Heart left ventricle (tissue), 16 donors: Measurements from ENCODE around the gene SEC62. TPM values are rescaled to one million over a fixed set of nuclear protein-coding genes. Genes with fewer than 3 reads are reported as not detected.

ENCODE experiments used
- ATAC-seq, 4 donors: fragments of 200-7000 bp; cut with Tn5 transposase; one replicate each; pipeline ENCODE4 v1.9.1; 2020 to 2022; ENCODE audit warnings: moderate library complexity in 4 of 4, mild to moderate bottlenecking in 3 of 4, moderate number of reproducible peaks in 1 of 4
- DNase-seq, 5 donors: peaks; one replicate each; pipeline ENCODE4 v3.0.0-alpha.2; 2020
- H3K27ac ChIP-seq, 12 donors: fragments of 200-600 bp; sonication (generic) in 4 of 12; one replicate each; pipeline versions ENCODE4 v1.5.0 to v1.8.0; 2016 to 2022; ENCODE audit warnings: mild to moderate bottlenecking in 2 of 12
- H3K27me3 ChIP-seq, 9 donors: fragments of 200-600 bp; sonication (generic) in 2 of 9; one replicate each; pipeline versions ENCODE4 v1.5.1 to v1.8.0; 2016 to 2022; ENCODE audit warnings: mild to moderate bottlenecking in 3 of 9
- H3K36me3 ChIP-seq, 9 donors: fragments of 200-600 bp; sonication (generic) in 2 of 9; one replicate each; pipeline versions ENCODE4 v1.5.0 to v1.8.0; 2018 to 2022; ENCODE audit warnings: mild to moderate bottlenecking in 2 of 9
- H3K4me1 ChIP-seq, 12 donors: fragments of 200-600 bp; sonication (generic) in 4 of 12; one replicate each; pipeline versions ENCODE4 v1.5.0 to v1.8.0; 2016 to 2022; ENCODE audit warnings: mild to moderate bottlenecking in 3 of 12
- H3K4me3 ChIP-seq, 12 donors: fragments of 200-600 bp; sonication (generic) in 4 of 12; one replicate each; pipeline versions ENCODE4 v1.5.0 to v1.8.0; 2017 to 2022; ENCODE audit warnings: mild to moderate bottlenecking in 9 of 12, moderate library complexity in 4 of 12
- H3K9me3 ChIP-seq, 12 donors: fragments of 200-600 bp; sonication (generic) in 4 of 12; one replicate each; pipeline versions ENCODE4 v1.5.0 to v1.8.0; 2016 to 2022; ENCODE audit warnings: mild to moderate bottlenecking in 1 of 12
- POLR2A ChIP-seq, 2 donors: fragments of 450-650 bp; IDR thresholded peaks; one replicate each; pipeline ENCODE4 v1.6.1; 2017; ENCODE audit warnings: antibody characterized with exemption in 2 of 2, mild to moderate bottlenecking in 2 of 2, moderate library complexity in 2 of 2
- WGBS, 4 donors: extraction: QIAGEN DNeasy Blood & Tissue Kit in 2 of 4; methylation state at CpG; one replicate each; pipeline versions ENCODE4 v1.1.5 to v1.1.7; 2013 to 2018; 5-methylcytosine and 5-hydroxymethylcytosine counted together
- intact Hi-C, 10 donors: fragments of 100-400 bp; cut with DNase I; formaldehyde crosslinking; loops; one replicate each; pipeline versions ENCODE4 v1.11.1 to v1.14.2; 2022
- polyA plus RNA-seq, 2 donors: library from polyadenylated mRNA; stranded (reverse); fragments of 200-250 nt; gene quantifications; one replicate each; pipeline ENCODE4 v1.2.3, GENCODE V29; 2013
- total RNA-seq, 9 donors: library from RNA; depleted of rRNA in 2 of 9; stranded (reverse); fragments of >200 nt in 2 of 9; fragmentation: NEBNext Ultra II Directional in 3 of 9; extraction: Animal tissue kit (Norgen Biotek cat#: 25700) in 3 of 9; gene quantifications; one replicate each; pipeline versions ENCODE4 v1.1.0 to v1.2.4, GENCODE V29; 2016 to 2023
- TF ChIP-seq, protein P1 (sequence below), 12 donors: fragments of 200-600 bp; sonication (generic) in 4 of 12; IDR thresholded peaks; one replicate each; pipeline versions ENCODE4 v1.5.0 to v1.8.0; 2018 to 2022; ENCODE audit warnings: antibody characterized with exemption in 12 of 12, mild to moderate bottlenecking in 5 of 12
- donor health status: ischemic (EF 13 %, LVEDD 7.1; RV severe dilation, severe dysfunction).
- donor health status: healthy with polysubstance abuse.
- donor health status: DM: no; HTN: yes; CAD: no.
- donor health status: DM: no; HTN: no; CAD: no.
- donor health status: ischemic (EF 25% LVEDD 6.9; RV normal size, moderate dysfunction).
- donor health status: ischemic (EF 25% LVEDD 5.7; RV mildly dilated, moderate dysfunction).
- donor health status: healthy.
- donor health status: DM: yes; HTN: yes; CAD: no.
- donor health status: ischemic (EF 35%, LVEDD 5.7; RV mildly dilated, moderate dysfunction).
- donor health status: nonischemic (EF 11% LVEDD 7.7; RV severe dilation, severe dysfunction).
- donor health status: DM: yes; HTN: yes; CAD: no.
- donor health status: PGD.
- donor health status: ischemic (EF 29% LVEDD 5.4; RV normal size, mild dysfunction).
- donor health status: nonischemic (EF 23%, LVEDD 6.1; RV moderate dilation, normal function).

SEC62 gene
- total and polyA plus RNA-seq, 11 donors, result 29.5 to 104 (median 71.1) TPM

DNA sequence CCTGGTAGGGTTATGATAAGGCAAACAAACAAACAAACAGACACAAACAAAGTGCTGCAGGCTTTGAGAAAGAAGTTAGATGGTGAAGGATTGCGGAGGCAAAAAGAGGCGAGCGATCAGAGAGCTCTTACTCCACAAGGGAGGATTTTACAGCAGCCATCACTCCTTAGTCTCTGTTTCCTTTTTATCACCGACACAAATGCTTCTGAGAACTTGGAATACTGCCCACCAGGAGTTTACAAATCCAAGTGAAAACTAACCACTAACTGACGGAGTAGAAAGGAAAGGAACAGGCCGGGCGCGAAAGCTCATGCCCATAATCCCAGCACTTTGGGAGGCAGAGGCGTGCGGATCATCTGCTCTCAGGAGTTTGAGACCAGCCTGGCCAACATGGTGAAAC is 35.6 kb downstream of the SEC62 start:
- peaks cover 0 to 33% (median 0%) of the 10 kb centered on the region in 12 donors for H3K4me1 ChIP-seq
- H3K27me3 ChIP-seq, result no peaks in the 10 kb centered on the region
- peak overlapping the region in 11 of 12 donors; percentile 12 to 73 (median 58) for H3K27ac ChIP-seq
- peak overlapping the region in 9 of 12 donors; percentile 20 to 39 (median 34) for H3K4me3 ChIP-seq
- no peaks in the 10 kb centered on the region for H3K9me3 ChIP-seq
- TF ChIP-seq, protein P1, sequence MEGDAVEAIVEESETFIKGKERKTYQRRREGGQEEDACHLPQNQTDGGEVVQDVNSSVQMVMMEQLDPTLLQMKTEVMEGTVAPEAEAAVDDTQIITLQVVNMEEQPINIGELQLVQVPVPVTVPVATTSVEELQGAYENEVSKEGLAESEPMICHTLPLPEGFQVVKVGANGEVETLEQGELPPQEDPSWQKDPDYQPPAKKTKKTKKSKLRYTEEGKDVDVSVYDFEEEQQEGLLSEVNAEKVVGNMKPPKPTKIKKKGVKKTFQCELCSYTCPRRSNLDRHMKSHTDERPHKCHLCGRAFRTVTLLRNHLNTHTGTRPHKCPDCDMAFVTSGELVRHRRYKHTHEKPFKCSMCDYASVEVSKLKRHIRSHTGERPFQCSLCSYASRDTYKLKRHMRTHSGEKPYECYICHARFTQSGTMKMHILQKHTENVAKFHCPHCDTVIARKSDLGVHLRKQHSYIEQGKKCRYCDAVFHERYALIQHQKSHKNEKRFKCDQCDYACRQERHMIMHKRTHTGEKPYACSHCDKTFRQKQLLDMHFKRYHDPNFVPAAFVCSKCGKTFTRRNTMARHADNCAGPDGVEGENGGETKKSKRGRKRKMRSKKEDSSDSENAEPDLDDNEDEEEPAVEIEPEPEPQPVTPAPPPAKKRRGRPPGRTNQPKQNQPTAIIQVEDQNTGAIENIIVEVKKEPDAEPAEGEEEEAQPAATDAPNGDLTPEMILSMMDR (IDR thresholded peaks at IDR 0.05), result no peak
- peaks cover 0 to 5% (median 0%) of the 10 kb centered on the region in 9 donors for H3K36me3 ChIP-seq
- intact Hi-C loops, result loop anchor here in 1 of 10 donors (5.0 kb wide), 1 partner anchor 35 kb away; the partner anchor contains the start of gene SEC62
- WGBS, 4 donors, result 59 to 72% (median 65%) methylated on average over 10 of the region's 10 CpGs
- no peak for DNase-seq
- no peak for ATAC-seq

DNA sequence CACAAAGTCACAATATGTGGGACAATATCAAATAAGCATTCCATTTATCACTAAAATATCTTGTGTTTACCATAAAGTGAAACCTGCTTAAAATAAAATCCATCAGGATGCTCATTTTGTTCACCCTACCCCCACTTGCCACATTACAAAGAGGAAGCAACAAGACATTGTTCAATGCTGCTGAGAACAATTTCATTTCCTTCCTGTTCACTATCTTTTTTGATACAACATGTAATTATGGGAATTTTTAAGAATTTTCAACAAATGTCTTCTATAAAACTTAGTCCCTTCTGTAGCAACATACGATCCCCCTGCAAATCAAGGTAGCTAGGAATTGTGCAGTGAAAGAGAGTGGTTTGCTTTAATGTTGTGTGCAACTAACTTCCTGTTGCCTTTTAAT is 36.3 kb downstream of the SEC62 start:
- ATAC-seq (no peak), DNase-seq (no peak)
- TF ChIP-seq, protein P1 (IDR thresholded peaks at IDR 0.05), result no peak
- TF ChIP-seq POLR2A (IDR thresholded peaks at IDR 0.05), result no peak
- Histone ChIP-seq H3K27ac (peak overlapping the region in 11 of 12 donors; percentile 12 to 73 (median 58)), H3K36me3 (peaks cover 0 to 5% (median 0%) of the 10 kb centered on the region in 9 donors), H3K27me3 (no peaks in the 10 kb centered on the region), H3K4me1 (peaks cover 0 to 33% (median 0%) of the 10 kb centered on the region in 12 donors), H3K4me3 (peak overlapping the region in 9 of 12 donors; percentile 20 to 39 (median 34)), H3K9me3 (no peaks in the 10 kb centered on the region)
- WGBS, 4 donors, result 46 to 62% (median 58%) methylated on average over 1 of the region's 1 CpG
- intact Hi-C loops, result loop anchor here in 1 of 10 donors (5.0 kb wide), 1 partner anchor 36 kb away; the partner anchor contains the start of gene SEC62

DNA sequence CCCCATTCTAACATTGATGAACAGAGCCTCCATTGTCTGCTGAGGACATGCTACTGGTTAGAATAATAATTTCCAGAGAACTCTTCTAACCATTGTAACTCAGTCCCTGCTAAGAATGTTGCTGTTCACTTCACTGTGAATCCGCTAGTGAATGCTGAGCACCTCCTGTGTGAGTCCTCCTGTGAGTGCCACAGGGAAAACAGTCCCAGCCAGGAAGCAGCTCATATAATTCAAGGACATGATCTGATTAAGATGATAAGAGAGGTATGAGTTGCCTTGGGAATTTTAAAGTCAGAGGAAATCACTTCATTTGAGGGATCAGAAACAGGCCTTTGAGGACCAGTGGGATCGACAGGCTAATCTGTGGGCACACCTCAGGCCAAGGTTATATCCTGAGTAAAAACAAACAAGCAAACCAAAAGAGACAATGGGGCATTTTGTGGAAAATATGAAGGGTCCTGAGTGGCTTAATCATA is 37.3 kb downstream of the SEC62 start:
- DNase-seq, result no peak
- WGBS, 4 donors, result 63 to 81% (median 70%) methylated on average over 2 of the region's 2 CpGs
- Histone ChIP-seq H3K27me3 (no peaks in the 10 kb centered on the region), H3K36me3 (peaks cover 0 to 5% (median 0%) of the 10 kb centered on the region in 9 donors), H3K4me3 (no peak overlapping the region), H3K27ac (peak overlapping the region in 5 of 12 donors; percentile 43 to 69 (median 55)), H3K9me3 (no peaks in the 10 kb centered on the region), H3K4me1 (peaks cover 0 to 33% (median 0%) of the 10 kb centered on the region in 12 donors)
- intact Hi-C loops, result loop anchor here in 1 of 10 donors (5.0 kb wide), 1 partner anchor 37 kb away; the partner anchor contains the start of gene SEC62
- peak in 3 of 4 donors; percentile 13 to 65 (median 49) for ATAC-seq
- TF ChIP-seq POLR2A (IDR thresholded peaks at IDR 0.05), result no peak
- TF ChIP-seq, protein P1 (IDR thresholded peaks at IDR 0.05), result no peak

DNA sequence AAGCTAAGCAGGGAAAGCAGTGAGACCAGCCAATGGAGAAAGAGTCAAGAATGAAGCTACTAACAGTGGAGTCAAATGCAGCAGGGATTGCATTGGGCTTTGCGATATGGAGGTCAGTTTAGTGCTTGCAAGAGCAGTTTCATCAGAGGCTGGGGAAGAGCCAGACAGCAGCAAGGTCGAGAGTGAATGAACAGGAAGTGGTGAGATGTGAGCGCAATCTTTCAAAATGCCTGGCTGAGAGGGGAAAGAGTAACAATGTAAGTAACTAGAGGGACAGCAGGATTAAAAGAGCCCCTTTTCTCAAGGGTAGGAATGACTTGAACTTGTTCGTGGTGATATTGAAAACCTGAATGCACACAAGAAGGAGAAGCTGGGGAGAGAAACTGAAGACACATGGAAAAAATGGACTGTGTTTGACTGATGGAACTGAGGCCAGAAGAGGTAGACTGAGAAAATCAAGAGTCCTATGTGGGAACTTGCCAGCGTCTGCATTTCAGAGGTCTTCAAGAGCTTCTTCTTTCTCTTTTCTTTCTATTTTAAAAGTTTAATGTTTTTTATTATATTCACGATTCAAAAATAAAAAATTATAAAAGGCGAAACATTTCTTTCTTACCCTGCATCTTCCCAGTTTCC is 40.5 kb downstream of the SEC62 start:
- no peak overlapping the region for H3K4me3 ChIP-seq
- 75 to 82% (median 76%) methylated on average over 7 of the region's 7 CpGs for WGBS, 4 donors
- intact Hi-C loops, result no loop called here
- ATAC-seq, result peak in 1 of 4 donors; percentile 45
- H3K4me1 ChIP-seq, result peaks cover 0 to 23% (median 0%) of the 10 kb centered on the region in 12 donors
- no peak overlapping the region for H3K27ac ChIP-seq
- H3K36me3 ChIP-seq, result no peaks in the 10 kb centered on the region
- TF ChIP-seq POLR2A (IDR thresholded peaks at IDR 0.05), result no peak
- TF ChIP-seq, protein P1 (IDR thresholded peaks at IDR 0.05), result no peak
- DNase-seq, result peak in 1 of 5 donors; percentile 31
- H3K9me3 ChIP-seq, result no peaks in the 10 kb centered on the region
- H3K27me3 ChIP-seq, result no peaks in the 10 kb centered on the region
